NCI-H2227 treated with DMSO at 0.1 percent for 48 hours (cell line): ENCODE results near the gene CLSTN3.

Experiments
- DNase-seq: peaks from one replicate; lab custom pipeline; 2025; lab: John Stamatoyannopoulos, UW

Gene CLSTN3

GRCh38 chr12:7129872-7130691 lies at the start of gene CLSTN3:
TSS of gene CLSTN3 (plus strand) at chr12:7130371. CDS start at chr12:7130649, 278 bp downstream.
- DNase-seq, result peak; percentile 74

GRCh38 chr12:7081037-7081436 lies 49.1 kb upstream of the CLSTN3 start:
- DNase-seq, result no peak

GRCh38 chr12:7083125-7083524 lies 47.0 kb upstream of the CLSTN3 start:
- DNase-seq, result no peak

- no peak for DNase-seq
Measured at GRCh38 chr12:7089196-7089871, 40.8 kb upstream of the CLSTN3 start.

GRCh38 chr12:7090222-7090998 lies 39.8 kb upstream of the CLSTN3 start:
- DNase-seq, result no peak

- DNase-seq, result no peak
Measured at GRCh38 chr12:7091171-7091570, 39.0 kb upstream of the CLSTN3 start.

GRCh38 chr12:7091660-7092228 lies 38.4 kb upstream of the CLSTN3 start:
- no peak for DNase-seq

GRCh38 chr12:7092229-7092985 lies 37.8 kb upstream of the CLSTN3 start, which contains the start of gene C1R:
TSS of gene C1R (minus strand) at chr12:7092445. CDS start at chr12:7092388, 57 bp downstream.
- DNase-seq, result peak; percentile 12

- no peak for DNase-seq
Measured at GRCh38 chr12:7092986-7093460, 37.1 kb upstream of the CLSTN3 start.

- DNase-seq, result no peak
Measured at GRCh38 chr12:7093486-7093885, 36.7 kb upstream of the CLSTN3 start.

- no peak for DNase-seq
Measured at GRCh38 chr12:7093892-7094291, 36.3 kb upstream of the CLSTN3 start.

GRCh38 chr12:7096006-7096932 lies 33.9 kb upstream of the CLSTN3 start:
- no peak for DNase-seq

GRCh38 chr12:7096979-7097378 lies 33.2 kb upstream of the CLSTN3 start:
- DNase-seq, result no peak

GRCh38 chr12:7099290-7099996 lies 30.7 kb upstream of the CLSTN3 start:
- DNase-seq, result no peak

- no peak for DNase-seq
Measured at GRCh38 chr12:7100239-7100638, 29.9 kb upstream of the CLSTN3 start.

GRCh38 chr12:7101047-7101693 lies 29.0 kb upstream of the CLSTN3 start:
- DNase-seq, result no peak

- no peak for DNase-seq
Measured at GRCh38 chr12:7101694-7102131, 28.5 kb upstream of the CLSTN3 start.

GRCh38 chr12:7102582-7102981 lies 27.6 kb upstream of the CLSTN3 start:
- no peak for DNase-seq
